Sigmoid colon (tissue), 7 donors: ENCODE results near the gene MCFD2. TPM values are rescaled to one million over a fixed set of nuclear protein-coding genes. Genes with fewer than 3 reads are reported as not detected.

Source experiments
- DNase-seq: peaks from one replicate; pipeline ENCODE4 v3.0.0-alpha.2; 2019
- H3K27ac ChIP-seq, 4 donors: fragments of 200-600 bp; sonication (generic); one replicate each; pipeline ENCODE4 v1.5.1; 2016 to 2019; ENCODE audit warnings: mild to moderate bottlenecking in 1 of 4
- H3K27me3 ChIP-seq, 3 donors: fragments of 200-600 bp; sonication (generic); one replicate each; pipeline ENCODE4 v1.5.1; 2019; ENCODE audit warnings: mild to moderate bottlenecking in 1 of 3
- H3K36me3 ChIP-seq, 4 donors: fragments of 200-600 bp; sonication (generic); one replicate each; pipeline ENCODE4 v1.5.1; 2016 to 2019
- H3K4me1 ChIP-seq, 4 donors: fragments of 200-600 bp; sonication (generic); one replicate each; pipeline ENCODE4 v1.5.1; 2017 to 2019
- H3K4me3 ChIP-seq, 4 donors: fragments of 200-600 bp; sonication (generic); one replicate each; pipeline ENCODE4 v1.5.1; 2017 to 2019; ENCODE audit warnings: mild to moderate bottlenecking in 2 of 4, moderate library complexity in 1 of 4
- H3K9me3 ChIP-seq, 4 donors: fragments of 200-600 bp in 3 of 4; sonication (generic) in 3 of 4; one replicate each; pipeline versions ENCODE4 v1.5.1 to v1.6.1; 2013 to 2019
- CTCF ChIP-seq, 4 experiments: fragments of 450-650 bp in 3 of 4; fragments of 200-600 bp in 1 of 4; IDR thresholded peaks; one replicate each; pipeline ENCODE4 v1.5.1; 2016 to 2019; ENCODE audit warnings: antibody characterized with exemption in 4 of 4, mild to moderate bottlenecking in 3 of 4, moderate library complexity in 2 of 4
- EP300 ChIP-seq, 4 donors: sonication (generic); formaldehyde crosslinking; IDR thresholded peaks; one replicate each; pipeline ENCODE4 v1.6.1; 2017; ENCODE audit warnings: antibody characterized with exemption in 4 of 4
- POLR2A ChIP-seq, 2 donors: fragments of 450-650 bp; IDR thresholded peaks; one replicate each; pipeline ENCODE4 v1.6.1; 2016; ENCODE audit warnings: antibody characterized with exemption in 2 of 2, mild to moderate bottlenecking in 2 of 2, moderate library complexity in 2 of 2
- POLR2AphosphoS5 ChIP-seq, 4 donors: sonication (generic); formaldehyde crosslinking; IDR thresholded peaks; one replicate each; pipeline ENCODE4 v1.6.1; 2017; ENCODE audit warnings: antibody characterized with exemption in 4 of 4
- WGBS, 2 donors: extraction: QIAGEN DNeasy Blood & Tissue Kit; methylation state at CpG; one replicate each; pipeline ENCODE4 v1.1.7; 2013; 5-methylcytosine and 5-hydroxymethylcytosine counted together
- intact Hi-C: fragments of 100-400 bp; cut with DNase I; formaldehyde crosslinking; loops from one replicate; pipeline ENCODE4 v1.15.1; 2023
- polyA plus RNA-seq, 3 donors: library from polyadenylated mRNA; stranded (reverse); fragments of 200-250 nt; gene quantifications; one replicate each; pipeline ENCODE4 v1.2.3, GENCODE V29; 2013
- total RNA-seq, 4 donors: library from RNA; depleted of rRNA; stranded (reverse); fragments of >200 nt; gene quantifications; one replicate each; pipeline ENCODE4 v1.1.0, GENCODE V29; 2016
- donor health status: healthy with polysubstance abuse.
- donor health status: Bipolar disorder and iron deficiency.
- donor health status: healthy.

Gene MCFD2
- total and polyA plus RNA-seq, 7 donors: 13.4 to 75.7 (median 50.1) TPM

DNA sequence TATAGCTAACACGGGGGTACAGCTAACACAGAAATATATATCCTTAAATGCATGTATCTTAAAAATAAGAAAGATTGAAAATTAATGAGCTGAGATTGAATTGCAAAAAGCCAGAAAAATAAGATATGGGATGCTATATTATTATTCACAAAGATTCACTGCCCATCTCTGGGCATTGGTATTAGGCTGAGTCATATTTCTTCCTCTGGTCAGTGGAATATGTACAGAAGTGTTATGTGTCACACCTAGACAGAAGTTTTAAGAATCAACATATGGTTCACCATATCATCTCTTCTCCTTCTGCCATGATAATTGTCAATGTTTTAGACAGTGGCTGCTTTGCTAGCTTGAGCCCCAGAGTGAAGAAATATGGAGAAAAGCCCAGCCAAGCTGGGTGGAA is 14.0 kb upstream of the MCFD2 start:
- no peak for DNase-seq
- Histone ChIP-seq H3K36me3 (no peaks in the 10 kb centered on the region), H3K9me3 (peaks cover 0 to 4% (median 0%) of the 10 kb centered on the region in 4 donors), H3K27me3 (no peaks in the 10 kb centered on the region), H3K4me3 (no peak overlapping the region), H3K4me1 (no peaks in the 10 kb centered on the region), H3K27ac (no peak overlapping the region)
- intact Hi-C loops: no loop called here
- WGBS, 2 donors: 97 to 100% methylated on average over 1 of the region's 1 CpG
- TF ChIP-seq EP300 (IDR thresholded peaks at IDR 0.05) (no peak), POLR2AphosphoS5 (IDR thresholded peaks at IDR 0.05) (no peak), CTCF (IDR thresholded peaks at IDR 0.05) (no peak), POLR2A (IDR thresholded peaks at IDR 0.05) (no peak)

GRCh38 chr2:46926863-46927262 is 11.3 kb upstream of the MCFD2 start:
- DNase-seq: no peak
- Histone ChIP-seq H3K4me3 (no peak overlapping the region), H3K36me3 (no peaks in the 10 kb centered on the region), H3K27ac (no peak overlapping the region), H3K27me3 (no peaks in the 10 kb centered on the region), H3K4me1 (no peaks in the 10 kb centered on the region), H3K9me3 (peaks cover 0 to 4% (median 0%) of the 10 kb centered on the region in 4 donors)
- no peak for TF ChIP-seq POLR2AphosphoS5 (IDR thresholded peaks at IDR 0.05)
- TF ChIP-seq CTCF (IDR thresholded peaks at IDR 0.05): no peak
- no peak for TF ChIP-seq POLR2A (IDR thresholded peaks at IDR 0.05)
- no peak for TF ChIP-seq EP300 (IDR thresholded peaks at IDR 0.05)
- 98 to 100% methylated on average over 2 of the region's 2 CpGs for WGBS, 2 donors
- intact Hi-C loops: no loop called here

DNA sequence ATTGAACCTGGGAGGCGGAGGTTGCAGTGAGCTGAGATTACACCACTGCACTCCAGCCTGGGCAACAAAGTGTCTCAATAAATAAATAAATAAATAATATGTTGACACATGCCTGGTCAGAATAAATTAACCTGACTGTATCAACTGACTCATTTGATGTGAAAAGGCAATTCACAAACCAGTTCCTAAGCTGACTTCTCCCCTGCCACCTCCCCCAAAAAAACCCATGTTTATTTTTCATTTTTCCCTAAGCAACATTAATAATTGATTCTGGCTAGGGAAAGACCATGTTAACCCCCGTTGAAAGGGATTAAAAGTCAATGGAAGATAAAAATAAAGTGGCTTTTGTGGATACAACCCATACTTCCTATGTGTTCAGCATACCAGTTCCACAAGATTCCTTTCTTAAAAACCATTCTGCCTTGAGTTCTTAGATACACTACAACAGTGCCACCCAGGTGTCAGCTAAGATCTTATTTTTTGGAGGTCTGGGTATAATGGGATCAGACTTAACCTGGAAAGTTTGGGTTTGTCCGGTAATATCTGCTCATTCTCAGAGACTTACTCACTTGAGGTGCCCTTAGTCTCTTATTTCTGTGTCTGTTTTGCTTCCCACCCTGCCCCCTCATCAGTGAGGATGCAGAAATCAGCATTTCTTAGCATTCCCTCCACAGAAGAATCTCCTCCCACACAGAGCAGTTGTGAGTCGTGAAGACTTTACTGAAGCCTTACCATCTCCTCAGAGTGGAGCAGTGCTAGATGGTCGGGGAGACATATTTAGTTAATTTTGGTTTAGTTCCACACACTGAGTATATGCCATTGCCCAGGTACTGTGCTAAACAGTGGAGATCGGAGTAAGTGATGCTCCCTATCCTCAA is 10.1 kb upstream of the MCFD2 start:
- no peaks in the 10 kb centered on the region for H3K4me1 ChIP-seq
- H3K27ac ChIP-seq: no peak overlapping the region
- DNase-seq: no peak
- TF ChIP-seq EP300 (IDR thresholded peaks at IDR 0.05) (no peak), CTCF (IDR thresholded peaks at IDR 0.05) (no peak), POLR2A (IDR thresholded peaks at IDR 0.05) (no peak), POLR2AphosphoS5 (IDR thresholded peaks at IDR 0.05) (no peak)
- peaks cover 0 to 4% (median 0%) of the 10 kb centered on the region in 4 donors for H3K9me3 ChIP-seq
- 92 to 95% methylated on average over 6 of the region's 6 CpGs for WGBS, 2 donors
- no peaks in the 10 kb centered on the region for H3K36me3 ChIP-seq
- H3K27me3 ChIP-seq: no peaks in the 10 kb centered on the region
- intact Hi-C loops: no loop called here
- no peak overlapping the region for H3K4me3 ChIP-seq

GRCh38 chr2:46924608-46925007 is 9.0 kb upstream of the MCFD2 start:
- H3K9me3 ChIP-seq: peaks cover 0 to 4% (median 0%) of the 10 kb centered on the region in 4 donors
- WGBS, 2 donors: 95 to 97% methylated on average over 5 of the region's 5 CpGs
- no peaks in the 10 kb centered on the region for H3K27me3 ChIP-seq
- H3K36me3 ChIP-seq: no peaks in the 10 kb centered on the region
- TF ChIP-seq POLR2A (IDR thresholded peaks at IDR 0.05) (no peak), EP300 (IDR thresholded peaks at IDR 0.05) (no peak), POLR2AphosphoS5 (IDR thresholded peaks at IDR 0.05) (no peak), CTCF (IDR thresholded peaks at IDR 0.05) (no peak)
- DNase-seq: no peak
- no peak overlapping the region for H3K27ac ChIP-seq
- intact Hi-C loops: no loop called here
- no peak overlapping the region for H3K4me3 ChIP-seq
- H3K4me1 ChIP-seq: no peaks in the 10 kb centered on the region
